Glomerular endothelial cell (primary cell): ENCODE results near the gene SH3PXD2A. TPM values are rescaled to one million over a fixed set of nuclear protein-coding genes. Genes with fewer than 3 reads are reported as not detected.

Experiments used
- DNase-seq: peaks from one replicate; pipeline ENCODE4 v3.0.0-alpha.2; 2011; ENCODE audit warnings: low read depth, low spot score; ENCODE audit errors: extremely low read depth
- total RNA-seq: library from RNA; depleted of rRNA; stranded (reverse); fragments of >200 nt; gene quantifications from 2 replicates; pipeline ENCODE4 v1.2.3, GENCODE V29; 2015

Gene SH3PXD2A, protein sequence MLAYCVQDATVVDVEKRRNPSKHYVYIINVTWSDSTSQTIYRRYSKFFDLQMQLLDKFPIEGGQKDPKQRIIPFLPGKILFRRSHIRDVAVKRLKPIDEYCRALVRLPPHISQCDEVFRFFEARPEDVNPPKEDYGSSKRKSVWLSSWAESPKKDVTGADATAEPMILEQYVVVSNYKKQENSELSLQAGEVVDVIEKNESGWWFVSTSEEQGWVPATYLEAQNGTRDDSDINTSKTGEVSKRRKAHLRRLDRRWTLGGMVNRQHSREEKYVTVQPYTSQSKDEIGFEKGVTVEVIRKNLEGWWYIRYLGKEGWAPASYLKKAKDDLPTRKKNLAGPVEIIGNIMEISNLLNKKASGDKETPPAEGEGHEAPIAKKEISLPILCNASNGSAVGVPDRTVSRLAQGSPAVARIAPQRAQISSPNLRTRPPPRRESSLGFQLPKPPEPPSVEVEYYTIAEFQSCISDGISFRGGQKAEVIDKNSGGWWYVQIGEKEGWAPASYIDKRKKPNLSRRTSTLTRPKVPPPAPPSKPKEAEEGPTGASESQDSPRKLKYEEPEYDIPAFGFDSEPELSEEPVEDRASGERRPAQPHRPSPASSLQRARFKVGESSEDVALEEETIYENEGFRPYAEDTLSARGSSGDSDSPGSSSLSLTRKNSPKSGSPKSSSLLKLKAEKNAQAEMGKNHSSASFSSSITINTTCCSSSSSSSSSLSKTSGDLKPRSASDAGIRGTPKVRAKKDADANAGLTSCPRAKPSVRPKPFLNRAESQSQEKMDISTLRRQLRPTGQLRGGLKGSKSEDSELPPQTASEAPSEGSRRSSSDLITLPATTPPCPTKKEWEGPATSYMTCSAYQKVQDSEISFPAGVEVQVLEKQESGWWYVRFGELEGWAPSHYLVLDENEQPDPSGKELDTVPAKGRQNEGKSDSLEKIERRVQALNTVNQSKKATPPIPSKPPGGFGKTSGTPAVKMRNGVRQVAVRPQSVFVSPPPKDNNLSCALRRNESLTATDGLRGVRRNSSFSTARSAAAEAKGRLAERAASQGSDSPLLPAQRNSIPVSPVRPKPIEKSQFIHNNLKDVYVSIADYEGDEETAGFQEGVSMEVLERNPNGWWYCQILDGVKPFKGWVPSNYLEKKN
- 21.7 and 24.9 TPM in 2 replicates for total RNA-seq

DNA sequence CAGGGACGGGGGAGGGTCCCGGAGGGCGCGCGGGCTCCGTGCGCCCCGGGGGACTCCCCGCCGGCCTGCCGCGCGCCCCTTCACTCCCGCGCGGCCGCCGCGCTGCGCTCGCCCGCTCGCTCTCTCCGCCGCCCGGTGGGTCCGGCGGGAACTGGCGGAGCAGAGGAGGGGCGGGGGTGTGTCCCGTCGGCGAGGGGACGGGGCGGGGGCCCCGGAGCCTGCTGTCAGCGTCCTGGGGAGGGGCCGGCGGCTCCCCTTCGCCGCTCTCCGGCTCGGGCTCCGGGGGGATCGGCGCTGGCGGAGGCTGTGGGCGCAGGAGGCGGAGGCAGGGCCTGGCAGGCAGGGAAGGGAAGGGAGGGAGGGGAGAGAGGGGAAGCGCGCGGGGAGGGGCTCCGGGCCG, at the start of gene SH3PXD2A:
Gene SH3PXD2A, minus strand, starts transcription at position 153 of the 400 bp plus-strand sequence. CDS start 310 bp downstream, outside the sequence.
- no peak for DNase-seq

DNA sequence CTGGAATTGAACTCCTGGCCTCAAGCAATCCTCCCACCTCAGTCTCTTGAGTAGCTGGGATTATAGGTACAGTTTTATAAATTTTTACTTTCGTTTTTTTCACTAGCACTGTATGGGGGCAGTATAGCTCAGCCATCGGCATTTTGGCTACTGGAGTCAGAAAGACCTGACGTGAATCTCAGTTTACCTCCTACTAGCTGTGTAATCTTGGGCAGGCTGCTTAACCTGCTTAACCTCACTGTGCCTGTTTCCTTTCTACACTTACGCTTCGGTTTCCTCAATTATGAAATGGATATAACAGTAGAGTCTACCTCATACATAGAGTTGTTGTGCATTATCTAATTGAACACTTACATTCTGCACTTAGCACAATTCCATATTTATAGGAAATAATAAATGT, 45.9 kb upstream of the SH3PXD2A start:
- DNase-seq: no peak

DNA sequence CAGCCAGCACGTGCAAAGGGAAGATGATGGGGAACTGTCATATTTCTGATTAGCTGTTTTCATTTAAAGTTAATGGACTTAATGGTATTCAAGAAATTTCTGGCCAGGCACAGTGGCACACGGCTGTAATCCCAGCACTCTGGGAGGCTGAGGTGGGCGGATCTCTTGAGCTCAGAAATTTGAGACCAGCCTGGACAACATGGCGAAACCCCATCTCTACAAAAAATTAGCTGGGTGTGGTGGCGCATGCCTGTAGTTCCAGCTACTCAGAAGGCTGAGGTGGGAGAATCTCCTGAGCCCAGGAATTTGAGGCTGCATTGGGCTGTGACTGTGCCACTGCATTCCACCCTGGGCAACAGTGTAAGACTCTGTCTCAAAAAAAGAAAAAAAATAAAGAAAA, 43.9 kb upstream of the SH3PXD2A start:
- no peak for DNase-seq

DNA sequence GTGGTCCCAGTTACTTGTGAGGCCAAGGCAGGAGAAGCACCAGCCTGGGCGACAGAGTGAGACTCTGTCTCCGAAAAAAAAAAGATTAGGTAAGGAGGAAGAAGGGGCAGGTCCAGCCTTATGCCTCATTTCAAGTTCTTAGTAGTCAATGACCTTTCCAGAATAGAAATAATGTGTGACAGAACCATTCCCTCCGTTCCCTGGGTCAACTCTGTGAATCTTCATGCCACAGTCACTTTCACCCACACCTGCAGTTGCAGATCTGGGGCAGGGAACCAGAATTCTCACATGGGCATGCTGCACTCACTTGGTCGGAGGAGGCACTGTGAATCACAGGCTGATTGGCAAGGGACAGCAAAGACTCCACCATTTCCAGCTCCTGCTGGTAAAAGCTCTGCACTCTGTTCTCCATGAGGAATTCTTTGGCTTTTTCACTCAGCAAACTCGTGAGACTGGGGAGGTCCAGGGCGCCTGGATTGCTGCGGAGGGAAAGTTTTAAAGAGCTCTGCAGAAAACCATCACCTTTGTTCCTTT, 41.9 kb upstream of the SH3PXD2A start:
- no peak for DNase-seq

DNA sequence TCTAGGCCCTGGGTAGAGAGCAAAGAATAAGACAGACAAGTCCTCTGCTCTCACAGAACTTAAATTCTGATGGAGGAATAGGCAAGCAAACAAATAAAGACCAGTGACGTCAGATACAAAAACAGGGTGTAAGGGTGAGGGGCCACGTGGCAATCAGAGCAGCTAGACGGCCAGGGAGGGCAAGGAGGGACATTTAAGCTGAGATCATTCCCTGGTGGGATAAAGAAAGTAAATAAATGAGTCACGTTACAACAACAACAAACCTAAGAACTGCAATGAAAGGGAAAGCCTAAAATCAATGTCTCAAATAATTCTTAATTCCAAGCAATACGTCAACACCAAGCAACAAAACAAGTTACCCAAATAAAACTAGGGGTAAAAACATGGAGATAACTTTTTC, 40.8 kb upstream of the SH3PXD2A start:
- DNase-seq: no peak

DNA sequence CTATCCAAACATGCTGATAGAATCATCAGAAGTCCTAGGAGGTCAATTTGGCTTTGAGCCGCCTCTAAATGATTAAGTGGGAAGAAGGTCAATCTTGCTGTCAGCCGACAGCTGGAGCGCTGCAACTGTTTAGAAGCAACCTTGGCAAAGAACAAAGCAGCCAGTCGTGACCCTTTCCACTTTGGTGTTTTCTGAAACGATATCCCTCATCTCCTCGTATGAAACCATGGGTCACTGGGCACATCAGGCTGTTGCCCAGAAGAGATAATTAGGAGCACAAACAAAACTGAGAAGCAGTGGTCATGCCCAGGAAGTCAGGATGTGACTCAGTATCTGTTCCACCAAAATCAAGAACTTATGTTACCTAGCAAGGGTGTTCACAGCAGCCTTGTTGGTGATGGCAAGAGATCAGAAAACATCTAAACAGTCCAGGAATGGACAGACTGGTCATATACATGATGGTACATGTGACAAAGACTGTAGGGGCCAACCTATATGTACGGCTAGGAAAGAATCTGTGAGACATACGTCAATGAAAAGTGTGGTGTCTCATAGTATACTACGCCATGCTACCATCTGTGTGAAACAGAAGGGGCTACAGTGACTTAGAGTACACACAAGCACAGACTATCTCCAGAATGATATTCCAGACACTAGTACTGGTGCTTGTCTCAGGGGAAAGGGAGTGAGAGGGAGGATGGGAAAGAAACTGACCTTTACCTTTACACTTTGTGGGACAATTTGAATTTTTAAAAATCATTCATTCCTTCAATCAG, 40.2 kb upstream of the SH3PXD2A start:
- no peak for DNase-seq

DNA sequence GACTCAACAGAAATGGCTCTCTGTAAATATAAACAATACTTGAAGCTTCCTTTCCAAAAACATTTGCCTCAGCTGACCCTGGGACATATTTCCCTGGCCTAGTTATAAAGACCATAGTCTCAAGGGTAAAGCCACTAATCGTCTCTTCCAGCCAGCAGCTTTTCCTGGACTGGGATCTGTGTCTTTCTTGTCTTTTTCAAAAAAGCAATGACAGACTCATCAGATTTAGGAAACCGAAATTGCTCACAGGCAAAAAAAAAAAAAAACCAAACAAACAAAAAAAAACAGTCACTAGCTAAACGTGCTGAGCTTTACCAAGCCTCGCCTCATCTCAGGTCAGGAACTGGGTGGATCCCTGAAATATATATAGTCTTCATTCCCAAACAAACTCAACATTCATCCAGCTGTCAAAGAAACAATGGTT, 39.1 kb upstream of the SH3PXD2A start:
- no peak for DNase-seq

DNA sequence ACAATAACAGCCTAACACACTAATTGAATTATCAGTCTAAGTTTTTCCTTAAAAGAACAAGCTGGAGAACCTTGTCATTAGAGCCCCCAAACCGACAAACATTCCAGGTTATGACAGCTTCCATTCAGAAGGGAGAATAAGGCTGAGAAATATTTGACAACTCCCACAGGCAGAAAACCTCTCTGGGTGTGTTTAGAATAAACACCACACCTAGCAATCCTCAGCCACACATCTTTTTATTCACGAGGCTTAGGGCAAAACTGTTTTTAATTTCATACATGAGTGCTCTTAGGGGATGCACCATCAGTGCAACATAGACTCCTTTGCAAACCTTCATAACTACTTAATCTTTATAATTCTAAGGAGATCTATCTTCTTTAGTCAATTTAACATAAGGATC, 38.4 kb upstream of the SH3PXD2A start:
- no peak for DNase-seq

DNA sequence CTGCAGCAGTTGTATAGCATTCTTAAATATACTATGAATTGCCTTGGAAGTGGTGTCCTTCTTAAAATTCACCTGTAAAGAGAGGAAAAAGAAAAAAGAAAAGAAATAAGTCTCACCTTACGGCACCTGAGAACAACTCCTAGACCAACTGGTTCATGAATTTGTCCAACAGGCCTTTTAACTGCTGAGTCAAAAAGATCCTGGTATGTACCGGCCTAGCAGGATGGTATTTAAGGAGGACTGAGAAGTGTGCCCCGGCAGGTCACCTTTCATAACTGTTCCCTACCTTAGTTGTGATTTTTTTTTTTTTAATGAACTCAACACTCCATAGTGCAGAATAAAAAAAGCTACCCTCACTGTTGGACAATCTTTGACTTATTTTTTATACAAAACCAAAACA, 36.8 kb upstream of the SH3PXD2A start:
- DNase-seq: no peak

DNA sequence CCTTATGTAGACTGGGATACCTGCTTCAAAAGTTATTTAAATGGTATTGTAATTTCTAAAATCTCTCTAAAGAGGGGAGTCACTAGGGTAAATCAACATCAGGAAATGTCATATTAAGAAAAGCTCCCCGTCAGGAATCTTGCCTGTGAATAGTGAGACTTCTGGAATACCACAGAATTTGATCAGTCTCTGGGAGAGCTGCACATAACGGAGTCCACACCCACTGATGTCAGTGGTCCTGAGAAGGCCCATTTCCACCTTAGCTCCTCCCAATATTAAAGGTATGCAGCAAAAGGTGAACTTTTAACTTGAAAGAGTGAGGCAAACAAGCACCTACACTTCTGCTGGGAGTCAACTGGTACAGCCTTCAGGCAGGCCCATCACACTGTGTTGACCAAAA, 35.3 kb upstream of the SH3PXD2A start:
- DNase-seq: no peak

DNA sequence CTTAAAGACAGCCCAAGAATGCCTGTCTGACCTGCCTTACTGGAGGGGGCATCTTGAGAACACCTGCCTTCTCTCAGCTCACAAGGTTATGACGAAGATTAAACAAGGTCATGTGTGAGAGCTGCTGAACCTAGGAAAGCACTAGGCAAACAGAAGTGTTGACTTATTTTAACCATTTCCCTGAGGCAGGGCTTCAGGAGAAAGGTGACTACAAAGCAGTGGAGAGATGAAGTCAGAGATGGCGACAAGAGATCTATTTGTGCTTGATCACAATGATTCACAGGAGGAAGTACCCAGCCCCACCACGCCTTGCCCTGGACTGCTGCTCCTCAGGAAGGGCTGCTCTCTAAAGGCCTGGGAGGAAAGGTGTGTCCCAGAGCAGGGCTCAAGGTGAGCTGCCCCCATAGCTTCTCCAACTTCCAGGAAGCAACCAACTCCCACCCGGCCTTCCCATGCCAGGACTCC, 34.9 kb upstream of the SH3PXD2A start:
- DNase-seq: no peak

DNA sequence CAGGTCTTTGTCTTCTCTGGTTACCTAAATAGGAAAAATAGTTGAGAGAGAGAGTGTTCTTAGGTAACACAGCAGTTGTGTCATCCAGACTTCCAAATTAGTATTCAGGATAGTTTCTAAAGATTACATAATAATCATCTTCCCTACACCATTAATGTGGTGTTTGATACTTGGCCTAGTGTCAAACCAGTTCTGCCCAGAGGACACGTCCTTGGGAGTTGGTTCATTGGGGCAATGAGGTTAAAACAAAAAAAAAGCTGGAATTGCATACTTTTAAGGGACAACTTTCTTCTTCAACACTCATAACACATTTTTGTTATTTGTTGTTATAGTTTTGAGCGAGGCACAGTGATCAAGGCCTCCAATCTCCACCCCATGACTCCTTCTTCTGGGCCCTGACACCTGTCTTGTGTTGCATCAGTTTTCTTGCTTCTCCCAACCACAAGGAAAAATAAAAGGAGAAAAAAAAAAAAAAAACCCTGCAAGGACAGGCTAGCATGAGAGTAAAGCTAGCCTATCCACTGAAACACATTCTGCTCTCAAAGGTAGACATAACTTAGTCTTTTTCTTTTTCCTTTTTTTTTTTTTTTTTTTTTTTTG, 33.8 kb upstream of the SH3PXD2A start:
- no peak for DNase-seq

DNA sequence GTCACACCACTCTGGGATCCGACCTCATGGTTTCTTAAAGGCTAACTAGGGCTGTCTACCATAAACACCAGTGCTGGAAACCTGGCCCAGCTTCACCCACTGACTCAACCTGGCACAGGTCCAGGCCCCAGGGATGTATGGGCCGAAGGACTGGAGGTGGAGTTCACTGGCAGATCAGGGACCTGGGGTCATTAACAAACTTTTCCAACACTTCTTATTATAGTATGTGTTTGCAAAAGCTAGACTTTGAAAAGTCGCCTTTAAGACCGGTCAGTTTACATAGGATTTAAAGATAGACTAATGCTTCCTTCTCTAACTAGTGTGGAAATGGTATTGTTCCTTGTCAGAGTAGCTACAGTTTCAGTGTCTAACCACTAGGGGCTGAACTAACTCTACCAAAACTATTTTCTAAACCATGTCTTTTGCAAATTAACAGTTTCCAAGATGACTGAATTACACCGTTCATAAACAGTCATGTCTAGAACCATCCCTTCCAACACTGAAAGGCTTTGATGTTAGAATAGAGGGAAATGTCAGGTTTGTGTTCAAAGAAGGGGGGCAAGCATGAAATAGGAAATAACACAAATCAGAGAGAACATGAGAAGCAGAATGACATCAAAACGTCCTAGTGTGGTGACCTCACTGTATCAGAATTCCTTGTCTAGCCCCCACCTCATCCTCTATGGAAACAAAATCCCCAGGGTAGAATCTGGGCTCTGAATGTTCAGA, 32.9 kb upstream of the SH3PXD2A start:
- no peak for DNase-seq

DNA sequence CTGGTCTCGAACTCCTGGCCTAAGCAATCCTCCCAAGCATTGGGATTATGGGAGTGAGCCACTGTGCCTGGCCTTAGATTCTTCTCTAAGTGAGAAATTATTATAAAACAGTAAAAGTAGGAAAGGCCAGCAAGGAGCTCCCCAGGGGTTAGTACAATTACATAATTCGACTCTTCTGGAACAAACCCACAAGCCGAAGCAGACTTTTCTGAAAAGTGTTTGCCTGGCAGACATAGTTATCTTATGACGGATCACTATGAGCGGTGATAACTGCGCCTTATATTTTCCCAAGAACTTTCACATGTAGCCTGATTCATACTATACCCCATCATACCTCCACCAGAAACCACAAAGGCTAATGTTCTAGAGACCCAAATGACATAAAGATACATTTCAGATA, 30.2 kb upstream of the SH3PXD2A start:
- DNase-seq: no peak

DNA sequence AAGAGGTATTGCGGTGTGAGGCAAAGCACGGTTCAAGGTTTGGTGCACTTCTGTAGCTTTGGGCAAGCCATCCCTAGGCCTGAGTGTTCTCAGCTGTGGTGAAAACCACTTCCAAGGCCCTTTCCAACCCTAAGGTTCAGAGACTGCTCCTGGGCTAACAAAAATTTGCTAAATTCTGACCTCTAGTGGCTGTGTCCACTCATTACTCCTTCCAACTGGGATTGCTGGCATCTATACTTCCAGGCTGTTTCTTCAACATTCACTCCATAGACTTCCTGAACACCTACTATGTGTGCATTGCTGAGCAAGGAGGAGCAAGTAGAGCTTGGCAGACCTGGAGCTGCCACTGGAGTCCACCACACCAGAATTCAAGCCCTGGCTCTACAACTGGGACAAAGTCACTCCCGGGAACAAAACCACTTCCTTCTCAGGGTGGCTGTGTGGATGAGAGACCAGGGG, 29.3 kb upstream of the SH3PXD2A start:
- no peak for DNase-seq

DNA sequence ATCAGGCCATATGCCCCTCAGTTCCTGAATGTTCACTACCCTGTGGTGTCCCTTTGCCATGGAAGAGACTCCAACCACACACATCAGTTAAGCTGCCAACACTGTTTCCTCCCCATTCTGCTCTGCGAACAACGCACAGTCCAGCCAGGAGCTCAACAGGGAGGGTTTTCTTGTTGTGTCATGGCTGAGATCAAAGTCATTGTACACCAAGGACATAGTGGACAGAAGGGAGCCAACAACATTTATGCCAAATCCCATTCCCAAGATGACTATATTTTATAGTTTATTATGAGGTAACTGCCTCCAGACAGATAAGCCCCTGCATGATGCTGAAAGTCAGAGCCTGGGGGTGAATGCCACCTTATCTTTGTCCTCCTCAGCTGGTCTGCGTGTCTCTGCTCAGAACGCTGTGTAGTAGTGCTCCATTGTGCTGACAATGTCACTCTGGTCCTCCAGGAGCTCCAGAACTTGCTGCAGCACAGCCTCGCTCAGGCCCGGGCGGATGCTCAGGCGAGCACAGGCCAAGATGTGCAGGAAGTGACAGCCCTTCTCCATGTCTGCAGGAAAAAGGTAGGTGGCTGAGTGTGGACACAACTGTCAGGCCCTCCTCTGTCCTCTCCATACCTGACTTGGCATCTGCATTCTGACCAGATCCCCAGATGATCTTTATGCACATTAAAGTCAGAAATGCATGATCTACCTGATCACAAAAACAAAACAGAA, 27.1 kb upstream of the SH3PXD2A start:
- no peak for DNase-seq

DNA sequence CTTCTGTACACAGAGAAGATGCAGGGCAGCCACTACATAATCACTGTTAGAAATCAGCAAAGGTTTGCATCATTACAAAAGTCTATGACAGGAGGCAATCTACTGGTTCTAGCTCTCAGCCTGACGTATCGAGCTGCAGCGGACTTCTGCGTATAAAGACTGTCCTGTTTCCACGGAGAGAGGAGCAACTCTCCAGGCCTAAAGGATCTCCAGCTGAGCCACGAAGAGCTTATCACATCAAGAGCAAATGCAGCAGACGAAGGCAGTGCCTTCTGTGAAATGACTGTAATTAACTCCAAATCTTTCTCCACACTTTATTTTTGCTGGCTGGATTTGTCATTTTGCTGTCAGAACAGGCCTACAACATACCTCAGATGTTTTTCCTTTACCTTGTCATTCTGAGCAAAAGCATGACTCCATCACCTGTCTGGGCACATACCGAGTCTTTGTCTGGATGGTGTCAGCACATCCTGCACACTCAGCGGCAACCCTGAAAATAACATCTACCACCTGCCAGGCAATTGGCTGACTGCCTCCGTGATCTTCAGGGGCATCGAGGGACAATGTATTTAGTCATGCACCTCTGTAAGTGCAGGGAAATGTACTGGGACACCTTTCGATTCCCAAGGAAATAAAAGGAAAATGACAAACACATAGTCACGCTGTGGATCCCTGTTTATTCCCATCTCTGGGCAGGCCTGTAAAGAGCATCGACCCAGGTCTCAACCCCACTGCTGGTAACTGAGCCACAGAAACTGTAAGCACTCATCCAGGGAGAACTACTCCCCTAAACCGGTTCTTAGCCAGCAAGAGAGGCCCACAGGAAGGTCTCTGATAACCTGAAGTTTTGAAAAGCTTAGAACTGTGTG, 26.3 kb upstream of the SH3PXD2A start:
- no peak for DNase-seq
